ENCODE measurements around the gene ANAPC4.

DNA sequence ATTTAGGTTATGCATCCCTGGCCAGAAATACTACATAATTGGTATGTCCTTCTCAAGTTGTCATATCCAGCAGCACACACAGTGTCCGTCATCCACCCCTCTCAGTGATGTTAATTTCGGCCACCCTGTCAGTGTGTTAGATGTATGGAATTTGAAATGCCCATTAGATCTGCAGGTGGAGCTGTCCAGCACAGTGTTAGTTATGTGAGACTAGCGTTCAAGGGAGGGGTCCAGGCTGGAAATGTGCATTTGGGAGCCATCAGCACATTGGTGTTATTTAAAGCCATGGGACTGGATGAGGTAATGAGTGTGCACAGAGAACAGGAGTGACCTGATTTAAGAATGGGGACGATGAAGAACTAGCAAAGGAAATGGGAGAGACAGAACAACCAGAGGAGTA lies 22.4 kb downstream of the ANAPC4 start:
- TF ChIP-seq, protein P1, sequence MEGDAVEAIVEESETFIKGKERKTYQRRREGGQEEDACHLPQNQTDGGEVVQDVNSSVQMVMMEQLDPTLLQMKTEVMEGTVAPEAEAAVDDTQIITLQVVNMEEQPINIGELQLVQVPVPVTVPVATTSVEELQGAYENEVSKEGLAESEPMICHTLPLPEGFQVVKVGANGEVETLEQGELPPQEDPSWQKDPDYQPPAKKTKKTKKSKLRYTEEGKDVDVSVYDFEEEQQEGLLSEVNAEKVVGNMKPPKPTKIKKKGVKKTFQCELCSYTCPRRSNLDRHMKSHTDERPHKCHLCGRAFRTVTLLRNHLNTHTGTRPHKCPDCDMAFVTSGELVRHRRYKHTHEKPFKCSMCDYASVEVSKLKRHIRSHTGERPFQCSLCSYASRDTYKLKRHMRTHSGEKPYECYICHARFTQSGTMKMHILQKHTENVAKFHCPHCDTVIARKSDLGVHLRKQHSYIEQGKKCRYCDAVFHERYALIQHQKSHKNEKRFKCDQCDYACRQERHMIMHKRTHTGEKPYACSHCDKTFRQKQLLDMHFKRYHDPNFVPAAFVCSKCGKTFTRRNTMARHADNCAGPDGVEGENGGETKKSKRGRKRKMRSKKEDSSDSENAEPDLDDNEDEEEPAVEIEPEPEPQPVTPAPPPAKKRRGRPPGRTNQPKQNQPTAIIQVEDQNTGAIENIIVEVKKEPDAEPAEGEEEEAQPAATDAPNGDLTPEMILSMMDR (IDR thresholded peaks at IDR 0.05) = no peak
- TF ChIP-seq POLR2AphosphoS5 (IDR thresholded peaks at IDR 0.05; ENCODE audit: low read depth, low read length) = no peak
